ENCODE measurements around the gene NELFB.

The NELFB gene

GRCh38 chr9:137231372-137232039, 23.6 kb upstream of the NELFB start:
- TF ChIP-seq ZC3H10 (CRISPR knock-in tag; IDR thresholded peaks at IDR 0.05) (no peak), CSRNP3 (CRISPR knock-in tag; IDR thresholded peaks at IDR 0.05) (no peak), TOX (CRISPR knock-in tag; IDR thresholded peaks at IDR 0.05; ENCODE audit: borderline replicate concordance) (no peak)
- no peak for ATAC-seq

DNA sequence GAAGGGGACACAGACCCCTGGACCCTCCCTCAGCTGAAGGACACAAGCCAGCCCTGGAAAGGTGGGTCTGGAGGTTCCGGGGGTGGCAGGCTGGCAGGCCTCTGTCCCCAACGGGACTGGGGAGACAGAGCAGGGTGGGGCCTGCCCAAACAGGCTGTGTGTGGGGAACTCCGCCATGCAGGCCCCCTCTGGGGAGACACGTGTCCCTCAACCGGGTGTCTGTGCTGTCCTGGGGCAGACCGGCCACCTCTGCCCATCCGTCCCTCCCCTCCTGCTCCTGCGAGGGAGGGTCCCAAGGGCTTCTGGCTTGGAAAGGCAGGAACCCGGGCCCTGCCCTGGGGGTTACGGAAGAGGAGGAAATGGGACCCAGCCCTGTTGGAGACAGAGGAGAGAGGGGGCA, 23.0 kb upstream of the NELFB start:
- no peak for TF ChIP-seq ZFP3 (CRISPR knock-in tag; IDR thresholded peaks at IDR 0.05)
- TF ChIP-seq OSR1 (CRISPR knock-in tag; IDR thresholded peaks at IDR 0.05), result no peak
- no peak for TF ChIP-seq PPARA (CRISPR knock-in tag; IDR thresholded peaks at IDR 0.05; ENCODE audit: borderline replicate concordance)
- TF ChIP-seq ZFP30 (CRISPR knock-in tag; IDR thresholded peaks at IDR 0.05), result no peak
- no peak for TF ChIP-seq ZNF70 (CRISPR knock-in tag; IDR thresholded peaks at IDR 0.05)
- TF ChIP-seq, protein P1, sequence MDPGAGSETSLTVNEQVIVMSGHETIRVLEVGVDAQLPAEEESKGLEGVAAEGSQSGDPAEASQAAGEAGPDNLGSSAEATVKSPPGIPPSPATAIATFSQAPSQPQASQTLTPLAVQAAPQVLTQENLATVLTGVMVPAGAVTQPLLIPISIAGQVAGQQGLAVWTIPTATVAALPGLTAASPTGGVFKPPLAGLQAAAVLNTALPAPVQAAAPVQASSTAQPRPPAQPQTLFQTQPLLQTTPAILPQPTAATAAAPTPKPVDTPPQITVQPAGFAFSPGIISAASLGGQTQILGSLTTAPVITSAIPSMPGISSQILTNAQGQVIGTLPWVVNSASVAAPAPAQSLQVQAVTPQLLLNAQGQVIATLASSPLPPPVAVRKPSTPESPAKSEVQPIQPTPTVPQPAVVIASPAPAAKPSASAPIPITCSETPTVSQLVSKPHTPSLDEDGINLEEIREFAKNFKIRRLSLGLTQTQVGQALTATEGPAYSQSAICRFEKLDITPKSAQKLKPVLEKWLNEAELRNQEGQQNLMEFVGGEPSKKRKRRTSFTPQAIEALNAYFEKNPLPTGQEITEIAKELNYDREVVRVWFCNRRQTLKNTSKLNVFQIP (CRISPR knock-in tag; IDR thresholded peaks at IDR 0.05; ENCODE audit: borderline replicate concordance, low read depth), result no peak
- TF ChIP-seq RARB (CRISPR knock-in tag; IDR thresholded peaks at IDR 0.05), result no peak
- TF ChIP-seq ARNTL (CRISPR knock-in tag; IDR thresholded peaks at IDR 0.05; ENCODE audit: borderline replicate concordance, low read depth), result no peak
- no peak for TF ChIP-seq CSDC2 (CRISPR knock-in tag; IDR thresholded peaks at IDR 0.05)
- no peak for TF ChIP-seq BACH2 (CRISPR knock-in tag; IDR thresholded peaks at IDR 0.05; ENCODE audit: borderline replicate concordance)
- TF ChIP-seq, protein P2, sequence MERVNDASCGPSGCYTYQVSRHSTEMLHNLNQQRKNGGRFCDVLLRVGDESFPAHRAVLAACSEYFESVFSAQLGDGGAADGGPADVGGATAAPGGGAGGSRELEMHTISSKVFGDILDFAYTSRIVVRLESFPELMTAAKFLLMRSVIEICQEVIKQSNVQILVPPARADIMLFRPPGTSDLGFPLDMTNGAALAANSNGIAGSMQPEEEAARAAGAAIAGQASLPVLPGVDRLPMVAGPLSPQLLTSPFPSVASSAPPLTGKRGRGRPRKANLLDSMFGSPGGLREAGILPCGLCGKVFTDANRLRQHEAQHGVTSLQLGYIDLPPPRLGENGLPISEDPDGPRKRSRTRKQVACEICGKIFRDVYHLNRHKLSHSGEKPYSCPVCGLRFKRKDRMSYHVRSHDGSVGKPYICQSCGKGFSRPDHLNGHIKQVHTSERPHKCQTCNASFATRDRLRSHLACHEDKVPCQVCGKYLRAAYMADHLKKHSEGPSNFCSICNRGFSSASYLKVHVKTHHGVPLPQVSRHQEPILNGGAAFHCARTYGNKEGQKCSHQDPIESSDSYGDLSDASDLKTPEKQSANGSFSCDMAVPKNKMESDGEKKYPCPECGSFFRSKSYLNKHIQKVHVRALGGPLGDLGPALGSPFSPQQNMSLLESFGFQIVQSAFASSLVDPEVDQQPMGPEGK (CRISPR knock-in tag; IDR thresholded peaks at IDR 0.05; ENCODE audit: borderline replicate concordance), result no peak
- TF ChIP-seq ZNF8 (CRISPR knock-in tag; IDR thresholded peaks at IDR 0.05), result no peak
- no peak for TF ChIP-seq ESRRG (CRISPR knock-in tag; IDR thresholded peaks at IDR 0.05)
- TF ChIP-seq, protein P3, sequence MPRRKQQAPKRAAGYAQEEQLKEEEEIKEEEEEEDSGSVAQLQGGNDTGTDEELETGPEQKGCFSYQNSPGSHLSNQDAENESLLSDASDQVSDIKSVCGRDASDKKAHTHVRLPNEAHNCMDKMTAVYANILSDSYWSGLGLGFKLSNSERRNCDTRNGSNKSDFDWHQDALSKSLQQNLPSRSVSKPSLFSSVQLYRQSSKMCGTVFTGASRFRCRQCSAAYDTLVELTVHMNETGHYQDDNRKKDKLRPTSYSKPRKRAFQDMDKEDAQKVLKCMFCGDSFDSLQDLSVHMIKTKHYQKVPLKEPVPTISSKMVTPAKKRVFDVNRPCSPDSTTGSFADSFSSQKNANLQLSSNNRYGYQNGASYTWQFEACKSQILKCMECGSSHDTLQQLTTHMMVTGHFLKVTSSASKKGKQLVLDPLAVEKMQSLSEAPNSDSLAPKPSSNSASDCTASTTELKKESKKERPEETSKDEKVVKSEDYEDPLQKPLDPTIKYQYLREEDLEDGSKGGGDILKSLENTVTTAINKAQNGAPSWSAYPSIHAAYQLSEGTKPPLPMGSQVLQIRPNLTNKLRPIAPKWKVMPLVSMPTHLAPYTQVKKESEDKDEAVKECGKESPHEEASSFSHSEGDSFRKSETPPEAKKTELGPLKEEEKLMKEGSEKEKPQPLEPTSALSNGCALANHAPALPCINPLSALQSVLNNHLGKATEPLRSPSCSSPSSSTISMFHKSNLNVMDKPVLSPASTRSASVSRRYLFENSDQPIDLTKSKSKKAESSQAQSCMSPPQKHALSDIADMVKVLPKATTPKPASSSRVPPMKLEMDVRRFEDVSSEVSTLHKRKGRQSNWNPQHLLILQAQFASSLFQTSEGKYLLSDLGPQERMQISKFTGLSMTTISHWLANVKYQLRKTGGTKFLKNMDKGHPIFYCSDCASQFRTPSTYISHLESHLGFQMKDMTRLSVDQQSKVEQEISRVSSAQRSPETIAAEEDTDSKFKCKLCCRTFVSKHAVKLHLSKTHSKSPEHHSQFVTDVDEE (CRISPR knock-in tag; IDR thresholded peaks at IDR 0.05), result no peak
- no peak for TF ChIP-seq CSRNP3 (CRISPR knock-in tag; IDR thresholded peaks at IDR 0.05)
- no peak for TF ChIP-seq ZNF565 (CRISPR knock-in tag; conservative IDR thresholded peaks at IDR 0.05; ENCODE audit: low read depth)
- TF ChIP-seq TCF4 (CRISPR knock-in tag; IDR thresholded peaks at IDR 0.05; ENCODE audit: borderline replicate concordance), result no peak
- no peak for TF ChIP-seq CREB5 (CRISPR knock-in tag; IDR thresholded peaks at IDR 0.05; ENCODE audit: low read depth)
- ATAC-seq, result no peak
